SU-DHL-6 (cell line): ENCODE measurements around the gene NAXE.

Source experiments
- EZH2phosphoT487 ChIP-seq: fragments of 200-600 bp; sonication (generic), shearing (Covaris generic); conservative IDR thresholded peaks from 2 replicates; pipeline ENCODE4 v1.6.1; 2018; ENCODE audit warnings: mild to moderate bottlenecking, antibody characterized with exemption, low read length, moderate library complexity, mixed read lengths
- TF ChIP-seq, protein P1 (sequence below): fragments of 200-600 bp; sonication (generic); IDR thresholded peaks from one replicate; pipeline ENCODE4 v1.5.1; 2017; ENCODE audit warnings: antibody characterized with exemption, mild to moderate bottlenecking, low read length, moderate library complexity; ENCODE audit not compliant: insufficient read depth, poor library complexity, severe bottlenecking

DNA sequence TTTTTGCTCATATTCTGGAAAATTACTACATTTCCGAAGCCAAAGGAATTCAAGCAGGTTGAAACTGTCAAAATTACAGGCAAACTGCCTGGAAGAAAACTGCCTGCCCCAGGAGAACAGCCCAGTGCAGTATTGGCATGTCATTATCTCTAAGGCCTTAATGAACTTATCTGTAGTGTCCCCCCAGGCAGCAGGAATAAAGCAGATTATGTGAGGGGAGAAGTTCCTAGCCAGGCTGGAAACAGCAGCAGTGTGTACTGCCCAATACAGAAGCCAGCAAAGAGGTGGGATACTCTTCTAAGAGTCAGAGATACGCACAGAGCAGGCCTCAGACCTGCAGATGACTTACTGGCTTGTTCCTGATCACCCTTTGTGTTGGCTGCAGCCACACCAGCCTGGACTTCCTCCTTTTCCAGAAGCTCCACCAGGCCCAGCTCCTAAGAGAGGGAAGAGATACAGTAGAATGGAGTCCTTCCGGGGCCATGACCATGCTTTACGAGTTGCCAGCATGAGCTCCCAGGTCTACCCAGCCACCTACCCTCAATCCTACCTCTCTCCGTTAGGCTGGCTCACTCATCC lies 30.9 kb upstream of the NAXE start:
- TF ChIP-seq, protein P1, sequence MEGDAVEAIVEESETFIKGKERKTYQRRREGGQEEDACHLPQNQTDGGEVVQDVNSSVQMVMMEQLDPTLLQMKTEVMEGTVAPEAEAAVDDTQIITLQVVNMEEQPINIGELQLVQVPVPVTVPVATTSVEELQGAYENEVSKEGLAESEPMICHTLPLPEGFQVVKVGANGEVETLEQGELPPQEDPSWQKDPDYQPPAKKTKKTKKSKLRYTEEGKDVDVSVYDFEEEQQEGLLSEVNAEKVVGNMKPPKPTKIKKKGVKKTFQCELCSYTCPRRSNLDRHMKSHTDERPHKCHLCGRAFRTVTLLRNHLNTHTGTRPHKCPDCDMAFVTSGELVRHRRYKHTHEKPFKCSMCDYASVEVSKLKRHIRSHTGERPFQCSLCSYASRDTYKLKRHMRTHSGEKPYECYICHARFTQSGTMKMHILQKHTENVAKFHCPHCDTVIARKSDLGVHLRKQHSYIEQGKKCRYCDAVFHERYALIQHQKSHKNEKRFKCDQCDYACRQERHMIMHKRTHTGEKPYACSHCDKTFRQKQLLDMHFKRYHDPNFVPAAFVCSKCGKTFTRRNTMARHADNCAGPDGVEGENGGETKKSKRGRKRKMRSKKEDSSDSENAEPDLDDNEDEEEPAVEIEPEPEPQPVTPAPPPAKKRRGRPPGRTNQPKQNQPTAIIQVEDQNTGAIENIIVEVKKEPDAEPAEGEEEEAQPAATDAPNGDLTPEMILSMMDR = no peak
- no peak for TF ChIP-seq EZH2phosphoT487
